Measurements from ENCODE around the gene PRDM16.

DNA sequence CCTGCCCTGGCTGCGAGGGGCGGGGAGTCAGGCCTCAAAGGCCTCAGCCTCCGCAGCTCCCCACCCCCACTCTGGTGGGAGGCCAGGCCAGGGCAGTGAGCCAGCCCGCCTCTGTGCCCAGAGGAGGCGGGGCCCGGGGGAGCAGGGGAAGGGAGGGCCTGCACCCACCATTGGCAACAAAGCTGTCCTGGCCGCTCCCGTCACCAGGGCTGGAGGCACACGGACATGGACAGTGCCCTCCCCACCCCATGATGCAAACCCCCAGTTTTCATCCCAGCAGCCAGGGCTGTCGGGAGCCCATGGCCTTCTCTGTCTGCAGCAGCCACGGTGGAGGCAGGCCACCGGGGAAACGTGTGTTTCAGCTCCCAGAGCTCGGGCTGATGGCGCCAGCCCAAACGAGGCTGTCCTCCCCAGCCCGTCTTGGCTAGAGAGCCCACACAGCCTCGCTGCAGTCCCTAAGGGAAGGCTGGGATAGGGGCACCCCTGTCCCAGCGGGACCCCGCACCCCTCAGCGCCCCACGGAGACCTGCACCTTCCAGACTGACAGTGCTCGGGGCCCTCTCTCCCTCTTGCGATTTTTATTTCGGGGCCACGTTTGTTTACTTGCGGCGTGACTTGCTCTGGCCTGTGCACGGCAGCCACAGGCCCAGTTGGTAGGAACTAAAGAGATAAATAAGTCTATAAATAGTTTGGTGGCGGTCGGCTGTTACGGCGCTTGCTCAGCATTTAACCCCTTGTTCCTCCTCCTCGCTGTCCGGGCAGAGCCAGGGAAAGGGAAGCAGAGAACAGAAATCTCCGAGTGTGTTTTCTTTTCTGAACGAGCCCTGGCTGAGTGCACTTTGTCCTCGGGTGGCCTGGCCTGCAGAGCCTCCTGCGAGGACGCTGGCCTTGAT is 101.8 kb downstream of the PRDM16 start:
- TF ChIP-seq, protein P1, sequence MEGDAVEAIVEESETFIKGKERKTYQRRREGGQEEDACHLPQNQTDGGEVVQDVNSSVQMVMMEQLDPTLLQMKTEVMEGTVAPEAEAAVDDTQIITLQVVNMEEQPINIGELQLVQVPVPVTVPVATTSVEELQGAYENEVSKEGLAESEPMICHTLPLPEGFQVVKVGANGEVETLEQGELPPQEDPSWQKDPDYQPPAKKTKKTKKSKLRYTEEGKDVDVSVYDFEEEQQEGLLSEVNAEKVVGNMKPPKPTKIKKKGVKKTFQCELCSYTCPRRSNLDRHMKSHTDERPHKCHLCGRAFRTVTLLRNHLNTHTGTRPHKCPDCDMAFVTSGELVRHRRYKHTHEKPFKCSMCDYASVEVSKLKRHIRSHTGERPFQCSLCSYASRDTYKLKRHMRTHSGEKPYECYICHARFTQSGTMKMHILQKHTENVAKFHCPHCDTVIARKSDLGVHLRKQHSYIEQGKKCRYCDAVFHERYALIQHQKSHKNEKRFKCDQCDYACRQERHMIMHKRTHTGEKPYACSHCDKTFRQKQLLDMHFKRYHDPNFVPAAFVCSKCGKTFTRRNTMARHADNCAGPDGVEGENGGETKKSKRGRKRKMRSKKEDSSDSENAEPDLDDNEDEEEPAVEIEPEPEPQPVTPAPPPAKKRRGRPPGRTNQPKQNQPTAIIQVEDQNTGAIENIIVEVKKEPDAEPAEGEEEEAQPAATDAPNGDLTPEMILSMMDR (IDR thresholded peaks at IDR 0.05), result no peak
- TF ChIP-seq SIN3A (IDR thresholded peaks at IDR 0.05; ENCODE audit: borderline replicate concordance, insufficient read depth, low read depth, low read length), result no peak
- TF ChIP-seq REST (IDR thresholded peaks at IDR 0.05; ENCODE audit: insufficient read depth in 1 of 2, low read depth in 2 of 2, low read length in 1 of 2), result no peak
- no peak for TF ChIP-seq POLR2AphosphoS5 (IDR thresholded peaks at IDR 0.05; ENCODE audit: low read depth, low read length)
- TF ChIP-seq TCF7L2 (IDR thresholded peaks at IDR 0.05; ENCODE audit: low read depth, low read length), result no peak
